Liver (tissue), 9 donors: ENCODE measurements around the gene PPL. TPM values are rescaled to one million over a fixed set of nuclear protein-coding genes. Genes with fewer than 3 reads are reported as not detected.

ENCODE experiments used
- DNase-seq: peaks from one replicate; pipeline ENCODE4 v3.0.0-alpha.2; 2017; ENCODE audit warnings: low spot score
- H3K27ac ChIP-seq, 2 donors: one replicate each; pipeline ENCODE4 v1.7.0; 2013; ENCODE audit warnings: inconsistent platforms in 2 of 2, low read length in 2 of 2, control low read depth in 1 of 2, low read depth in 1 of 2, mild to moderate bottlenecking in 1 of 2
- H3K27me3 ChIP-seq, 4 donors: one replicate each; pipeline versions ENCODE4 v1.6.1 to v1.7.0; 2013; ENCODE audit warnings: low read length in 3 of 4, inconsistent platforms in 1 of 4, mild to moderate bottlenecking in 1 of 4, moderate library complexity in 1 of 4; ENCODE audit not compliant: control insufficient read depth in 4 of 4, insufficient read depth in 4 of 4
- H3K36me3 ChIP-seq, 4 donors: one replicate each; pipeline versions ENCODE4 v1.6.1 to v1.7.0; 2013; ENCODE audit warnings: low read length in 3 of 4, mild to moderate bottlenecking in 3 of 4, low read depth in 1 of 4, moderate library complexity in 1 of 4; ENCODE audit not compliant: control insufficient read depth in 4 of 4, insufficient read depth in 3 of 4
- H3K4me1 ChIP-seq, 4 donors: one replicate each; pipeline versions ENCODE4 v1.6.1 to v1.7.0; 2013; ENCODE audit warnings: low read length in 3 of 4, mild to moderate bottlenecking in 3 of 4, moderate library complexity in 1 of 4; ENCODE audit not compliant: control insufficient read depth in 4 of 4, insufficient read depth in 4 of 4
- H3K4me3 ChIP-seq, 3 donors: one replicate each; pipeline versions ENCODE4 v1.6.1 to v1.7.0; 2013; ENCODE audit warnings: low read length in 3 of 3, control low read depth in 1 of 3, low read depth in 1 of 3, mild to moderate bottlenecking in 1 of 3
- H3K9ac ChIP-seq, 2 donors: one replicate each; pipeline ENCODE4 v1.7.0; 2013; ENCODE audit warnings: low read length in 2 of 2, mild to moderate bottlenecking in 2 of 2, moderate library complexity in 2 of 2, control low read depth in 1 of 2, low read depth in 1 of 2
- H3K9me3 ChIP-seq, 4 donors: one replicate each; pipeline versions ENCODE4 v1.6.1 to v1.7.0; 2013; ENCODE audit warnings: low read length in 3 of 4; ENCODE audit not compliant: control insufficient read depth in 4 of 4
- ATF3 ChIP-seq: IDR thresholded peaks from 2 replicates; pipeline ENCODE4 v1.6.1; 2016; ENCODE audit warnings: antibody characterized with exemption
- EGR1 ChIP-seq, 2 donors: IDR thresholded peaks; 2 replicates each; pipeline ENCODE4 v1.6.1; 2016 to 2018; ENCODE audit warnings: antibody characterized with exemption in 2 of 2, low read depth in 2 of 2
- FOXA1 ChIP-seq: IDR thresholded peaks from 2 replicates; pipeline ENCODE4 v1.6.1; 2016; ENCODE audit warnings: antibody characterized with exemption
- FOXA2 ChIP-seq: IDR thresholded peaks from 2 replicates; pipeline ENCODE4 v1.6.1; 2016; ENCODE audit warnings: antibody characterized with exemption
- GABPA ChIP-seq, 2 donors: IDR thresholded peaks in 1 of 2; conservative IDR thresholded peaks in 1 of 2; 2 replicates each; pipeline ENCODE4 v1.6.1; 2016; ENCODE audit warnings: antibody characterized with exemption in 2 of 2, mild to moderate bottlenecking in 1 of 2, moderate library complexity in 1 of 2
- HNF4G ChIP-seq: IDR thresholded peaks from 2 replicates; pipeline ENCODE4 v1.6.1; 2016; ENCODE audit warnings: antibody characterized with exemption
- JUND ChIP-seq, 2 donors: IDR thresholded peaks; 2 replicates each; pipeline ENCODE4 v1.6.1; 2016; ENCODE audit warnings: antibody characterized with exemption in 2 of 2
- MAX ChIP-seq: IDR thresholded peaks from 2 replicates; pipeline ENCODE4 v1.6.1; 2016; ENCODE audit warnings: antibody characterized with exemption
- NR2F2 ChIP-seq: IDR thresholded peaks from 2 replicates; pipeline ENCODE4 v1.6.1; 2016; ENCODE audit warnings: antibody characterized with exemption
- RAD21 ChIP-seq, 2 donors: IDR thresholded peaks; 2 replicates each; pipeline ENCODE4 v1.6.1; 2016; ENCODE audit warnings: antibody characterized with exemption in 2 of 2, mild to moderate bottlenecking in 2 of 2
- RXRA ChIP-seq, 2 donors: IDR thresholded peaks; 2 replicates each; pipeline ENCODE4 v1.6.1; 2017 to 2018; ENCODE audit warnings: antibody characterized with exemption in 2 of 2, mild to moderate bottlenecking in 1 of 2
- SP1 ChIP-seq: IDR thresholded peaks from 2 replicates; pipeline ENCODE4 v1.6.1; 2018; ENCODE audit warnings: antibody characterized with exemption, mild to moderate bottlenecking
- YY1 ChIP-seq: IDR thresholded peaks from 2 replicates; pipeline ENCODE4 v1.6.1; 2016; ENCODE audit warnings: antibody characterized with exemption, mild to moderate bottlenecking
- ZBTB33 ChIP-seq: IDR thresholded peaks from 2 replicates; pipeline ENCODE4 v1.6.1; 2016; ENCODE audit warnings: antibody characterized with exemption
- WGBS: extraction: QIAGEN DNeasy Blood & Tissue Kit; methylation state at CpG from one replicate; pipeline ENCODE4 v1.1.7; 2013; 5-methylcytosine and 5-hydroxymethylcytosine counted together
- polyA plus RNA-seq, 2 donors: library from polyadenylated mRNA; stranded (reverse) in 1 of 2; unstranded in 1 of 2; fragments of 200-250 nt in 1 of 2; fragments of >200 nt in 1 of 2; fragmentation: Nextera tagmentation in 1 of 2; extraction: Ambion mirVana in 1 of 2; gene quantifications; one replicate each; pipeline versions ENCODE4 v1.2.1 to v1.2.3, GENCODE V29; 2013 to 2015
- total RNA-seq, 2 donors: library from RNA; depleted of rRNA; stranded (reverse); fragments of >200 nt; gene quantifications; one replicate each; pipeline ENCODE4 v1.2.3, GENCODE V29; 2014
- TF ChIP-seq, protein P1 (sequence below): IDR thresholded peaks from 2 replicates; pipeline ENCODE4 v1.6.1; 2016; ENCODE audit warnings: antibody characterized with exemption, mild to moderate bottlenecking
- donor health status: healthy.
- donor health status: healthy.
- donor health status: healthy.
- donor health status: healthy.
- donor health status: healthy.

The PPL gene
- total and polyA plus RNA-seq, 4 donors: 2.1 to 26.0 (median 6.1) TPM

DNA sequence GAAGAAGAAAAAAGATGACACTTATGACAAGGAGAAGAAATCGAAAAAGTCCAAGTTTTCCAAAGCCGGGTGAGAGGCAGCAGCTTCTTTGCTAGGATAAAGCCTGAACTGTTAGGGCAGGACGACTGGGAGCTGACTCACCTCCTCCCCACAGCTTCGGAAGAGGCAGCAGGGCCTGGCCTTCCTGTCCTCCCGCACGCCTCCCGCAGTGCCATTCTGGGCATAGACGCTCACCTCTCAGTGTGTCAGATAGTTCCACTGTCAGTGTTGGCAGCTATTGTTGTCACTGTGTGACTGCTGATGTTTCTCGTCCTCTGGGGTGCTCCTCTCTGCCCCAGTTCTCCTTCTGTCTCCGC lies 77.1 kb downstream of the PPL start:
- DNase-seq: no peak

GRCh38 chr16:4859190-4859899 lies 77.6 kb downstream of the PPL start:
- Histone ChIP-seq H3K9me3 (no peaks in the 10 kb centered on the region), H3K27ac (no peak overlapping the region), H3K4me3 (no peak overlapping the region), H3K36me3 (peaks cover 11 to 59% (median 46%) of the 10 kb centered on the region in 4 donors), H3K9ac (no peak overlapping the region), H3K4me1 (peaks cover 3 to 16% (median 7%) of the 10 kb centered on the region in 4 donors), H3K27me3 (no peaks in the 10 kb centered on the region)
- WGBS: 89% methylated on average over 17 of the region's 17 CpGs
- DNase-seq: no peak
- TF ChIP-seq ZBTB33 (no peak), FOXA2 (no peak), MAX (no peak), NR2F2 (no peak), HNF4G (no peak), EGR1 (IDR thresholded peaks at IDR 0.05; ENCODE audit: low read depth in 2 of 2) (no peak), RAD21 (IDR thresholded peaks at IDR 0.05) (no peak), JUND (IDR thresholded peaks at IDR 0.05) (no peak), FOXA1 (no peak)
- TF ChIP-seq, protein P1, sequence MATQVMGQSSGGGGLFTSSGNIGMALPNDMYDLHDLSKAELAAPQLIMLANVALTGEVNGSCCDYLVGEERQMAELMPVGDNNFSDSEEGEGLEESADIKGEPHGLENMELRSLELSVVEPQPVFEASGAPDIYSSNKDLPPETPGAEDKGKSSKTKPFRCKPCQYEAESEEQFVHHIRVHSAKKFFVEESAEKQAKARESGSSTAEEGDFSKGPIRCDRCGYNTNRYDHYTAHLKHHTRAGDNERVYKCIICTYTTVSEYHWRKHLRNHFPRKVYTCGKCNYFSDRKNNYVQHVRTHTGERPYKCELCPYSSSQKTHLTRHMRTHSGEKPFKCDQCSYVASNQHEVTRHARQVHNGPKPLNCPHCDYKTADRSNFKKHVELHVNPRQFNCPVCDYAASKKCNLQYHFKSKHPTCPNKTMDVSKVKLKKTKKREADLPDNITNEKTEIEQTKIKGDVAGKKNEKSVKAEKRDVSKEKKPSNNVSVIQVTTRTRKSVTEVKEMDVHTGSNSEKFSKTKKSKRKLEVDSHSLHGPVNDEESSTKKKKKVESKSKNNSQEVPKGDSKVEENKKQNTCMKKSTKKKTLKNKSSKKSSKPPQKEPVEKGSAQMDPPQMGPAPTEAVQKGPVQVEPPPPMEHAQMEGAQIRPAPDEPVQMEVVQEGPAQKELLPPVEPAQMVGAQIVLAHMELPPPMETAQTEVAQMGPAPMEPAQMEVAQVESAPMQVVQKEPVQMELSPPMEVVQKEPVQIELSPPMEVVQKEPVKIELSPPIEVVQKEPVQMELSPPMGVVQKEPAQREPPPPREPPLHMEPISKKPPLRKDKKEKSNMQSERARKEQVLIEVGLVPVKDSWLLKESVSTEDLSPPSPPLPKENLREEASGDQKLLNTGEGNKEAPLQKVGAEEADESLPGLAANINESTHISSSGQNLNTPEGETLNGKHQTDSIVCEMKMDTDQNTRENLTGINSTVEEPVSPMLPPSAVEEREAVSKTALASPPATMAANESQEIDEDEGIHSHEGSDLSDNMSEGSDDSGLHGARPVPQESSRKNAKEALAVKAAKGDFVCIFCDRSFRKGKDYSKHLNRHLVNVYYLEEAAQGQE: no peak

More for the DNA sequence above, 77.1 kb downstream of the PPL start:
- Histone ChIP-seq H3K9me3 (no peaks in the 10 kb centered on the region), H3K4me3 (no peak overlapping the region), H3K36me3 (peaks cover 11 to 60% (median 47%) of the 10 kb centered on the region in 4 donors), H3K9ac (no peak overlapping the region), H3K27me3 (no peaks in the 10 kb centered on the region), H3K4me1 (peaks cover 3 to 16% (median 7%) of the 10 kb centered on the region in 4 donors), H3K27ac (no peak overlapping the region)
- TF ChIP-seq RXRA (IDR thresholded peaks at IDR 0.05): no peak
- no peak for TF ChIP-seq YY1
- TF ChIP-seq, protein P1: no peak
- no peak for TF ChIP-seq ATF3
- no peak for TF ChIP-seq ZBTB33
- no peak for TF ChIP-seq JUND (IDR thresholded peaks at IDR 0.05)
- TF ChIP-seq GABPA (IDR thresholded peaks at IDR 0.05 in 1 of 2, conservative IDR thresholded peaks at IDR 0.05 in 1 of 2): no peak
- no peak for TF ChIP-seq EGR1 (IDR thresholded peaks at IDR 0.05; ENCODE audit: low read depth in 2 of 2)
- TF ChIP-seq HNF4G: no peak
- no peak for TF ChIP-seq SP1
- no peak for TF ChIP-seq RAD21 (IDR thresholded peaks at IDR 0.05)
- WGBS: 91% methylated on average over 10 of the region's 10 CpGs
